Measurements from ENCODE around the gene PLCH1.

DNA sequence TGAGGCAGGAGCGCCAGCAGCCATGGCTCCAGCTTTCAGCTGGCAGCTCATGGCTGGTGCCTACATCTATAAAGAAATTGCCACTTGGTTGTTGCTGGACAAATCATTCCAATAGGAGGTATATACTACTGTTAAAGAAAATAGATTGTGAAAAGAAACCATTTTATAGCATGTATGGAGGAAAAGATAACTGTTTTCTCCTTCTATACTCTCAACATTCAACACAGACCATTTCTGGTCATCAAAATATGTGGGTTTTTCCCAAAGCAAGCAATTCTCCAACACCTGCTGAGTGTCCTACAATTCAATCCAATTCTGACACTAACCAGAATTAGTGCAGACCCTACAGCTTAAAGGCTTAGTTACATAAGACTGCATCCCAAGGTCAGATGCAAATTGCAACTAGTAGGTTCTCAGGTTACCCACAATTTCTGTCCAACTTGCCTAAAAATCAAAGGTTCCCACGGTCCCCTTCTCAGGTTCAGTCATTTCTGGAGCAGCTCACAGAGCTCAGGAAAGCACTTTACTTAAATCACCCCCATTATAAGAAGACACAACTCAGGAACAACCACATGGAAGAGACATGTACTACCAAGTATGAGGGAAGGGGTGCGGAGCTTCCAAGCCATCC lies 409.0 kb downstream of the PLCH1 start:
- TF ChIP-seq, protein P1, sequence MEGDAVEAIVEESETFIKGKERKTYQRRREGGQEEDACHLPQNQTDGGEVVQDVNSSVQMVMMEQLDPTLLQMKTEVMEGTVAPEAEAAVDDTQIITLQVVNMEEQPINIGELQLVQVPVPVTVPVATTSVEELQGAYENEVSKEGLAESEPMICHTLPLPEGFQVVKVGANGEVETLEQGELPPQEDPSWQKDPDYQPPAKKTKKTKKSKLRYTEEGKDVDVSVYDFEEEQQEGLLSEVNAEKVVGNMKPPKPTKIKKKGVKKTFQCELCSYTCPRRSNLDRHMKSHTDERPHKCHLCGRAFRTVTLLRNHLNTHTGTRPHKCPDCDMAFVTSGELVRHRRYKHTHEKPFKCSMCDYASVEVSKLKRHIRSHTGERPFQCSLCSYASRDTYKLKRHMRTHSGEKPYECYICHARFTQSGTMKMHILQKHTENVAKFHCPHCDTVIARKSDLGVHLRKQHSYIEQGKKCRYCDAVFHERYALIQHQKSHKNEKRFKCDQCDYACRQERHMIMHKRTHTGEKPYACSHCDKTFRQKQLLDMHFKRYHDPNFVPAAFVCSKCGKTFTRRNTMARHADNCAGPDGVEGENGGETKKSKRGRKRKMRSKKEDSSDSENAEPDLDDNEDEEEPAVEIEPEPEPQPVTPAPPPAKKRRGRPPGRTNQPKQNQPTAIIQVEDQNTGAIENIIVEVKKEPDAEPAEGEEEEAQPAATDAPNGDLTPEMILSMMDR (optimal IDR thresholded peaks at IDR 0.05 in 1 of 3, IDR thresholded peaks at IDR 0.05 in 1 of 3, conservative IDR thresholded peaks at IDR 0.05 in 1 of 3; ENCODE audit: extremely low read depth in 1 of 3, insufficient read depth in 2 of 3, low read length in 3 of 3): no peak
- no peak for TF ChIP-seq EZH2 (IDR thresholded peaks at IDR 0.05; ENCODE audit: low read length)
